HepG2 (cell line): ENCODE measurements around the gene TTBK1. TPM values are rescaled to one million over a fixed set of nuclear protein-coding genes. Genes with fewer than 3 reads are reported as not detected.
A peak's percentile ranks its signal among the peaks of the same experiment; 100 is the strongest.

Experiments
- ATAC-seq: fragments of 200-7000 bp; cut with Tn5 transposase; 3 replicates; pipeline ENCODE4 v1.9.1; 2020; ENCODE audit warnings: mild to moderate bottlenecking, moderate library complexity
- BruUV-seq: library from RNA; stranded (reverse); fragments of 400-500 nt; replicated peaks from 2 replicates; lab custom pipeline; 2021; lab: Mats Ljungman, UMichigan
- CTCF ChIA-PET: fragments of 300-600 bp; formaldehyde crosslinking; extraction: SDS; loops from one replicate; lab custom pipeline; 2021; ENCODE audit warnings: low total read pairs, inconsistent platforms, low intra/inter-chr PET ratio; lab: Yijun Ruan, JAX
- POLR2A ChIA-PET: fragments of 350-600 bp; sonication (Branson Sonifier 250); formaldehyde crosslinking; loops from one replicate; lab custom pipeline; 2020; ENCODE audit warnings: antibody characterized with exemption, inconsistent platforms; lab: Yijun Ruan, JAX
- DNase-seq: peaks from one replicate; pipeline ENCODE4 v3.0.0-alpha.2; 2015; ENCODE audit warnings: low spot score
- FAIRE-seq: peaks from 3 replicates; lab custom pipeline; 2011; peaks lifted over from hg19 to GRCh38; lab: Jason Lieb, UNC
- H2AFZ ChIP-seq: one replicate; pipeline ENCODE4 v1.6.1; 2011; ENCODE audit warnings: low read length, inconsistent platforms
- H3K27ac ChIP-seq: fragments of 300-600 bp; 3 replicates; pipeline ENCODE4 v1.8.0; 2011; ENCODE audit warnings: mixed run types, mild to moderate bottlenecking, mixed read lengths, low read length, inconsistent platforms; ENCODE audit not compliant: insufficient read depth; ENCODE audit errors: extremely low read length
- H3K27me3 ChIP-seq, 2 experiments: fragments of 200-600 bp in 1 of 2; 2 replicates in 1 of 2; 3 replicates in 1 of 2; pipeline versions ENCODE4 v1.6.0 to v1.8.0; 2011; ENCODE audit warnings: low read length in 2 of 2, mild to moderate bottlenecking in 2 of 2, moderate library complexity in 2 of 2, inconsistent platforms in 1 of 2; ENCODE audit not compliant: insufficient read depth in 2 of 2, control insufficient read depth in 1 of 2
- H3K36me3 ChIP-seq, 2 experiments: fragments of 200-600 bp in 1 of 2; replicated peaks in 1 of 2; 2 replicates in 1 of 2; 3 replicates in 1 of 2; pipeline versions ENCODE4 v1.5.1 to v1.8.0; 2011; ENCODE audit warnings: low read length in 2 of 2, inconsistent platforms in 1 of 2; ENCODE audit not compliant: insufficient read depth in 2 of 2, control insufficient read depth in 1 of 2
- H3K4me1 ChIP-seq: 2 replicates; pipeline ENCODE4 v1.5.1; 2012; ENCODE audit warnings: low read length, inconsistent platforms; ENCODE audit not compliant: insufficient read depth
- H3K4me2 ChIP-seq: 2 replicates; pipeline ENCODE4 v1.6.0; 2011; ENCODE audit warnings: low read depth, low read length, inconsistent platforms
- H3K4me3 ChIP-seq, 3 experiments: fragments of 200-600 bp in 1 of 3; sonication (generic), shearing (Covaris generic) in 1 of 3; replicated peaks in 1 of 3; 2 replicates each; pipeline ENCODE4 v1.5.1; 2011 to 2016; ENCODE audit warnings: low read length in 3 of 3, inconsistent platforms in 2 of 3, low read depth in 2 of 3, mild to moderate bottlenecking in 2 of 3, control low read depth in 1 of 3, mixed read lengths in 1 of 3; ENCODE audit not compliant: insufficient read depth in 1 of 3
- H3K79me2 ChIP-seq: one replicate; pipeline ENCODE4 v1.6.1; 2011; ENCODE audit warnings: low read length, inconsistent platforms; ENCODE audit not compliant: insufficient read depth
- H3K9ac ChIP-seq: 2 replicates; pipeline ENCODE4 v1.6.0; 2011; ENCODE audit warnings: mild to moderate bottlenecking, low read depth, low read length, inconsistent platforms; ENCODE audit not compliant: insufficient read depth
- H3K9me3 ChIP-seq: 2 replicates; pipeline ENCODE4 v1.5.1; 2012; ENCODE audit warnings: mild to moderate bottlenecking, low read length
- H4K20me1 ChIP-seq: 2 replicates; pipeline ENCODE4 v1.6.0; 2011; ENCODE audit warnings: inconsistent platforms, mild to moderate bottlenecking, low read length, moderate library complexity; ENCODE audit not compliant: insufficient read depth
- CENPT ChIP-seq: sonication (generic); formaldehyde crosslinking; IDR thresholded peaks from 2 replicates; pipeline ENCODE4 v1.8.0; 2022; ENCODE audit warnings: low read depth, mild to moderate bottlenecking, moderate library complexity, missing genetic modification reagents
- CHD2 ChIP-seq: IDR thresholded peaks from 2 replicates; pipeline ENCODE4 v1.6.1; 2011; ENCODE audit warnings: low read depth, low read length, improper control_type of control experiment
- FOXK2 ChIP-seq: fragments of 450-650 bp; IDR thresholded peaks from 2 replicates; pipeline ENCODE4 v1.6.1; 2016
- HMG20B ChIP-seq: conservative IDR thresholded peaks from 2 replicates; pipeline ENCODE4 v1.6.1; 2016; ENCODE audit warnings: missing genetic modification reagents, missing compliant biosample characterization
- HOXD1 ChIP-seq: sonication (generic); formaldehyde crosslinking; IDR thresholded peaks from 2 replicates; pipeline ENCODE4 v1.5.0; 2020; ENCODE audit warnings: missing genetic modification reagents
- KAT8 ChIP-seq: IDR thresholded peaks from 2 replicates; pipeline ENCODE4 v1.6.1; 2016; ENCODE audit warnings: missing genetic modification reagents, missing compliant biosample characterization
- MED13 ChIP-seq: sonication (generic); formaldehyde crosslinking; IDR thresholded peaks from 2 replicates; pipeline ENCODE4 v1.5.0; 2020; ENCODE audit warnings: missing genetic modification reagents
- NFIC ChIP-seq: IDR thresholded peaks from 2 replicates; pipeline ENCODE4 v1.6.1; 2012; ENCODE audit warnings: mild to moderate bottlenecking, low read length, inconsistent platforms
- RFX5 ChIP-seq: IDR thresholded peaks from 2 replicates; pipeline ENCODE4 v1.6.1; 2011; ENCODE audit warnings: low read depth, low read length, improper control_type of control experiment
- SMC3 ChIP-seq: IDR thresholded peaks from 2 replicates; pipeline ENCODE4 v1.6.1; 2011; ENCODE audit warnings: low read length, improper control_type of control experiment
- TEAD3 ChIP-seq: optimal IDR thresholded peaks from 2 replicates; pipeline ENCODE3; 2016; ENCODE audit warnings: borderline replicate concordance
- THAP8 ChIP-seq: sonication (generic); formaldehyde crosslinking; IDR thresholded peaks from 2 replicates; pipeline ENCODE4 v1.5.1; 2020; ENCODE audit warnings: missing genetic modification reagents, mild to moderate bottlenecking, borderline replicate concordance
- ZNF138 ChIP-seq: sonication (generic); formaldehyde crosslinking; IDR thresholded peaks from 2 replicates; pipeline ENCODE4 v1.5.0; 2020; ENCODE audit warnings: mild to moderate bottlenecking, low read depth, missing genetic modification reagents
- ZNF230 ChIP-seq: sonication (generic); formaldehyde crosslinking; IDR thresholded peaks from 2 replicates; pipeline ENCODE4 v1.4.0; 2020; ENCODE audit warnings: mild to moderate bottlenecking, missing genetic modification reagents
- ZNF33A ChIP-seq: sonication (generic); formaldehyde crosslinking; IDR thresholded peaks from 2 replicates; pipeline ENCODE4 v1.5.1; 2020; ENCODE audit warnings: missing genetic modification reagents, mild to moderate bottlenecking, moderate library complexity, borderline replicate concordance
- ZNF543 ChIP-seq: sonication (generic); formaldehyde crosslinking; IDR thresholded peaks from 2 replicates; pipeline ENCODE4 v1.4.0; 2020; ENCODE audit warnings: mild to moderate bottlenecking, missing genetic modification reagents
- ZNF598 ChIP-seq: sonication (generic); formaldehyde crosslinking; IDR thresholded peaks from 2 replicates; pipeline ENCODE4 v1.5.1; 2020; ENCODE audit warnings: mild to moderate bottlenecking, missing genetic modification reagents, borderline replicate concordance
- ZNF709 ChIP-seq: sonication (generic); formaldehyde crosslinking; IDR thresholded peaks from 2 replicates; pipeline ENCODE4 v1.5.0; 2020; ENCODE audit warnings: mild to moderate bottlenecking, missing genetic modification reagents
- WGBS: methylation state at CpG from one replicate; pipeline ENCODE4 v1.1.6; 2017; ENCODE audit warnings: low lambda C conversion rate; 5-methylcytosine and 5-hydroxymethylcytosine counted together
- in situ Hi-C: cut with HindIII; loops from 2 replicates; pipeline ENCODE4 v1.10.0; 2017; ENCODE audit warnings: low pct_unique_long_range_greater_than_20kb; ENCODE audit not compliant: extremely low pct_ligation_motif_present
- intact Hi-C: fragments of 100-400 bp; cut with micrococcal nuclease; formaldehyde crosslinking; loops from one replicate; pipeline ENCODE4 v1.10.0; 2022; ENCODE audit not compliant: unreplicated experiment
- polyA plus RNA-seq, 8 experiments: library from polyadenylated mRNA; depleted of rRNA in 3 of 8; stranded (reverse) in 7 of 8; unstranded in 1 of 8; fragments of >200 nt; fragmentation: Illumina TruSeq in 4 of 8; extraction: Trizol in 4 of 8; gene quantifications; 2 replicates each; pipeline versions ENCODE4 v1.2.1 to v1.2.3, GENCODE V29; 2011 to 2016; ENCODE audit warnings: low read depth in 4 of 8, missing spikeins in 1 of 8, mixed read lengths in 1 of 8; ENCODE audit not compliant: insufficient read depth in 1 of 8
- total RNA-seq, 5 experiments: library from RNA; depleted of rRNA; stranded (reverse); fragments of >200 nt; fragmentation: Illumina TruSeq; extraction: Trizol; gene quantifications; 2 replicates each; pipeline ENCODE4 v1.2.3, GENCODE V29; 2016; ENCODE audit warnings: low read depth in 1 of 5
- TF ChIP-seq, protein P1 (sequence below): IDR thresholded peaks from 2 replicates; pipeline ENCODE4 v1.6.1; 2016; ENCODE audit warnings: low read depth, missing genetic modification reagents, missing compliant biosample characterization

Gene TTBK1
- total and polyA plus RNA-seq, 2 of the 13 experiments (the other 11 are each of a cell fraction or from before 2014, with no cell fraction given): 0.24 to 0.33 TPM

DNA sequence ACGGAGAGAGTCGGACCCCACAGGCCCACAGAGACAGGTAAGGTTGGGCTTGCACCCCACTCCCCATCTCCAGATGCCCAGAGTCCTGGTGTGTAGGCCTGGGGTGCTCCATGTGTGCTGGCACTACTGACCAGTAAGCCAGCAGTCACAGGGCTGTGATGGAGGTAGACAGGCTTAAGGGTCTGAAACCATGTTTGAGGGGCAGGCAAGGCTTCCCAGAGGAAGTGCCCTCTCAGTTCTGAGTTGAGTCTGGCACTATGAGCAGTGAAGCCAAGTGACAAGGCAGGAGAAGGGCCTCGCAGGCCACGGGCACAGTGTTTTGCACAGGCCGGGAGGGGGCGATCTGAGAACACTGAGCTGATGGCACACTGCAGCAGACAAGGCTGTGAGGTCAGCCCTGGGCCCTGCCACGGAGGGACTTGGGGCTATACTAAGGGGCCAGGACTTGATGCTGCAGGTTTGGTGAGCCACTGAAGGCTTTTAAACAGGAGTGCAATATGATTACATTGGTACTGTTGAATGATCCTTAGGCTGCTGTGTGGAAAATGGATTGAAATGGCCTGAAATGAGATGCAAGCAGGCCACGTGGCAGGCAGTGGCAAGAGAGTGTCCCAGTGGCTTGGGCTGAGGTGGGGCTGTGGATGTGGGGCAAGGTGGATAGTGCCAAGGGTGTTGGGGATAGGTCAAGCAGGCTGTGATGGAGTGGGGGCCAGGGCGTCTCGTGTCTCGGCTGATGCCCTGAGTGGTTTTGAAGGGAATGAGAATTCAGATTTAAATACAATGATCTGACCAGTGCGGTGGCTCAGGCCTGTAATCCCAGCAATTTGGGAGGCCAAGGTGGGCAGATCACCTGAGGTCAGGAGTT, 20.3 kb downstream of the TTBK1 start:
- FAIRE-seq (peak; percentile 77), ATAC-seq (peak; percentile 73)
- in situ Hi-C loops: loop anchor here (5.0 kb wide), 3 partner anchors 69 to 234 kb away; no protein-coding TSS in a partner anchor
- no peak for TF ChIP-seq ZNF33A
- TF ChIP-seq MED13 (CRISPR knock-in tag): no peak
- 0 out of 2 replicates have a peak, but pooled peaks have one; percentile 50 for TF ChIP-seq ZNF543 (CRISPR knock-in tag)
- TF ChIP-seq THAP8 (CRISPR knock-in tag): no peak
- peak; percentile 33; the same call in 1 of the 2 replicates for TF ChIP-seq ZNF598 (CRISPR knock-in tag)
- TF ChIP-seq NFIC: no peak
- TF ChIP-seq KAT8 (CRISPR knock-in tag): peak; percentile 63; the same call in 1 of the 2 replicates
- TF ChIP-seq CENPT: no peak
- TF ChIP-seq ZNF709: no peak
- TF ChIP-seq HMG20B: no peak
- TF ChIP-seq CHD2: no peak
- no peak for TF ChIP-seq HOXD1 (CRISPR knock-in tag)
- TF ChIP-seq ZNF230: peak; percentile 84
- no peak for TF ChIP-seq RFX5
- TF ChIP-seq SMC3: peak; percentile 97
- TF ChIP-seq FOXK2: no peak
- TF ChIP-seq TEAD3 (CRISPR knock-in tag): no peak
- TF ChIP-seq, protein P1, sequence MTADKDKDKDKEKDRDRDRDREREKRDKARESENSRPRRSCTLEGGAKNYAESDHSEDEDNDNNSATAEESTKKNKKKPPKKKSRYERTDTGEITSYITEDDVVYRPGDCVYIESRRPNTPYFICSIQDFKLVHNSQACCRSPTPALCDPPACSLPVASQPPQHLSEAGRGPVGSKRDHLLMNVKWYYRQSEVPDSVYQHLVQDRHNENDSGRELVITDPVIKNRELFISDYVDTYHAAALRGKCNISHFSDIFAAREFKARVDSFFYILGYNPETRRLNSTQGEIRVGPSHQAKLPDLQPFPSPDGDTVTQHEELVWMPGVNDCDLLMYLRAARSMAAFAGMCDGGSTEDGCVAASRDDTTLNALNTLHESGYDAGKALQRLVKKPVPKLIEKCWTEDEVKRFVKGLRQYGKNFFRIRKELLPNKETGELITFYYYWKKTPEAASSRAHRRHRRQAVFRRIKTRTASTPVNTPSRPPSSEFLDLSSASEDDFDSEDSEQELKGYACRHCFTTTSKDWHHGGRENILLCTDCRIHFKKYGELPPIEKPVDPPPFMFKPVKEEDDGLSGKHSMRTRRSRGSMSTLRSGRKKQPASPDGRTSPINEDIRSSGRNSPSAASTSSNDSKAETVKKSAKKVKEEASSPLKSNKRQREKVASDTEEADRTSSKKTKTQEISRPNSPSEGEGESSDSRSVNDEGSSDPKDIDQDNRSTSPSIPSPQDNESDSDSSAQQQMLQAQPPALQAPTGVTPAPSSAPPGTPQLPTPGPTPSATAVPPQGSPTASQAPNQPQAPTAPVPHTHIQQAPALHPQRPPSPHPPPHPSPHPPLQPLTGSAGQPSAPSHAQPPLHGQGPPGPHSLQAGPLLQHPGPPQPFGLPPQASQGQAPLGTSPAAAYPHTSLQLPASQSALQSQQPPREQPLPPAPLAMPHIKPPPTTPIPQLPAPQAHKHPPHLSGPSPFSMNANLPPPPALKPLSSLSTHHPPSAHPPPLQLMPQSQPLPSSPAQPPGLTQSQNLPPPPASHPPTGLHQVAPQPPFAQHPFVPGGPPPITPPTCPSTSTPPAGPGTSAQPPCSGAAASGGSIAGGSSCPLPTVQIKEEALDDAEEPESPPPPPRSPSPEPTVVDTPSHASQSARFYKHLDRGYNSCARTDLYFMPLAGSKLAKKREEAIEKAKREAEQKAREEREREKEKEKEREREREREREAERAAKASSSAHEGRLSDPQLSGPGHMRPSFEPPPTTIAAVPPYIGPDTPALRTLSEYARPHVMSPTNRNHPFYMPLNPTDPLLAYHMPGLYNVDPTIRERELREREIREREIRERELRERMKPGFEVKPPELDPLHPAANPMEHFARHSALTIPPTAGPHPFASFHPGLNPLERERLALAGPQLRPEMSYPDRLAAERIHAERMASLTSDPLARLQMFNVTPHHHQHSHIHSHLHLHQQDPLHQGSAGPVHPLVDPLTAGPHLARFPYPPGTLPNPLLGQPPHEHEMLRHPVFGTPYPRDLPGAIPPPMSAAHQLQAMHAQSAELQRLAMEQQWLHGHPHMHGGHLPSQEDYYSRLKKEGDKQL (CRISPR knock-in tag): no peak
- peak; percentile 54; the same call in 1 of the 2 replicates for TF ChIP-seq ZNF138

More for the DNA sequence above, 20.3 kb downstream of the TTBK1 start:
- intact Hi-C loops: loop anchor here (1.0 to 10.0 kb wide), 6 partner anchors 24 to 244 kb away; partner anchors contain the start of gene ABCC10
- peaks cover 78% of the 10 kb centered on the region for H3K4me1 ChIP-seq
- POLR2A ChIA-PET: interaction anchor here (0.7 to 20.0 kb wide), 7 partner anchors 15 to 92 kb away, joined by 3 to 314 read pairs (median 4); partner anchors contain the start of genes DNPH1 and SLC22A7
- peak overlapping the region; percentile 14; the same call in 1 of the 2 replicates for H3K4me2 ChIP-seq
- H3K79me2 ChIP-seq: no peaks in the 10 kb centered on the region
- H4K20me1 ChIP-seq: no peaks in the 10 kb centered on the region
- peaks cover 0 to 4% of the 10 kb centered on the region in 2 experiments; a peak in 2 of 5 replicates for H3K27me3 ChIP-seq
- DNase-seq: peak; percentile 78
- no peaks in the 10 kb centered on the region for H3K9me3 ChIP-seq
- no peak overlapping the region for H3K9ac ChIP-seq
- no peak overlapping the region; a peak in 1 of 6 replicates for H3K4me3 ChIP-seq
- H3K27ac ChIP-seq: no peak overlapping the region
- H3K36me3 ChIP-seq: no peaks in the 10 kb centered on the region
- WGBS: 48% methylated on average over 10 of the region's 12 CpGs
- CTCF ChIA-PET: interaction anchor here (0.7 to 5.0 kb wide), 4 partner anchors 24 to 191 kb away, joined by 3 to 79 read pairs (median 24); no protein-coding TSS in a partner anchor
- BruUV-seq: no TSS peak
- peak overlapping the region; percentile 62 for H2AFZ ChIP-seq
